Astrocyte (in vitro differentiated cells and primary cell): ENCODE results near the gene MKNK1. TPM values are rescaled to one million over a fixed set of nuclear protein-coding genes. Genes with fewer than 3 reads are reported as not detected.

Source experiments
- DNase-seq: peaks from one replicate; pipeline ENCODE4 v3.0.0-alpha.2; 2010; ENCODE audit warnings: low read depth
- FAIRE-seq: peaks from 2 replicates; lab custom pipeline; 2011; peaks lifted over from hg19 to GRCh38; lab: Jason Lieb, UNC
- H2AFZ ChIP-seq: 2 replicates; pipeline ENCODE4 v1.6.0; 2012; ENCODE audit warnings: low read depth, low read length, inconsistent platforms
- H3K27ac ChIP-seq: 2 replicates; pipeline ENCODE4 v1.5.1; 2011; ENCODE audit warnings: low read depth, low read length, inconsistent platforms
- H3K27me3 ChIP-seq: 2 replicates; pipeline ENCODE4 v1.6.0; 2011; ENCODE audit warnings: low read length, inconsistent platforms; ENCODE audit not compliant: insufficient read depth
- H3K36me3 ChIP-seq: 2 replicates; pipeline ENCODE4 v1.5.1; 2011; ENCODE audit warnings: low read length, inconsistent platforms; ENCODE audit not compliant: insufficient read depth
- H3K4me1 ChIP-seq: 2 replicates; pipeline ENCODE4 v1.5.1; 2011; ENCODE audit warnings: low read length, inconsistent platforms; ENCODE audit not compliant: insufficient read depth
- H3K4me2 ChIP-seq: 2 replicates; pipeline ENCODE4 v1.6.0; 2012; ENCODE audit warnings: low read length, inconsistent platforms
- H3K4me3 ChIP-seq: 2 replicates; pipeline ENCODE4 v1.5.1; 2011; ENCODE audit warnings: low read depth, mild to moderate bottlenecking, low read length, inconsistent platforms; ENCODE audit not compliant: insufficient read depth
- H3K79me2 ChIP-seq: 2 replicates; pipeline ENCODE4 v1.6.0; 2012; ENCODE audit warnings: mild to moderate bottlenecking, low read length, inconsistent platforms; ENCODE audit not compliant: insufficient read depth
- H3K9ac ChIP-seq: 2 replicates; pipeline ENCODE4 v1.6.0; 2012; ENCODE audit warnings: mild to moderate bottlenecking, low read length, inconsistent platforms
- H3K9me3 ChIP-seq: 2 replicates; pipeline ENCODE4 v1.5.1; 2012; ENCODE audit warnings: low read depth, mild to moderate bottlenecking, low read length, inconsistent platforms; ENCODE audit not compliant: insufficient read depth
- H4K20me1 ChIP-seq: 2 replicates; pipeline ENCODE4 v1.6.0; 2012; ENCODE audit warnings: low read length, inconsistent platforms; ENCODE audit not compliant: insufficient read depth
- H3K27ac Mint-ChIP-seq: one replicate; pipeline ENCODE4 v1.8.0; 2021; ENCODE audit warnings: mild to moderate bottlenecking, mixed read lengths; ENCODE audit not compliant: unreplicated experiment
- H3K27me3 Mint-ChIP-seq: one replicate; pipeline ENCODE4 v1.8.0; 2021; ENCODE audit warnings: low read depth, mixed read lengths; ENCODE audit not compliant: unreplicated experiment
- H3K36me3 Mint-ChIP-seq: one replicate; pipeline ENCODE4 v1.8.0; 2021; ENCODE audit warnings: low read depth, mixed read lengths; ENCODE audit not compliant: unreplicated experiment
- H3K4me1 Mint-ChIP-seq: one replicate; pipeline ENCODE4 v1.8.0; 2021; ENCODE audit warnings: low read depth, mixed read lengths; ENCODE audit not compliant: unreplicated experiment
- H3K4me3 Mint-ChIP-seq: one replicate; pipeline ENCODE4 v1.8.0; 2021; ENCODE audit warnings: mild to moderate bottlenecking, moderate library complexity, mixed read lengths; ENCODE audit not compliant: unreplicated experiment
- H3K9me3 Mint-ChIP-seq: one replicate; pipeline ENCODE4 v1.8.0; 2021; ENCODE audit warnings: mild to moderate bottlenecking, mixed read lengths; ENCODE audit not compliant: unreplicated experiment
- EZH2 ChIP-seq: IDR thresholded peaks from 2 replicates; pipeline ENCODE4 v1.6.1; 2012; ENCODE audit warnings: mild to moderate bottlenecking, low read length, inconsistent platforms; ENCODE audit not compliant: insufficient read depth
- total RNA-seq: library from RNA; stranded (reverse); gene quantifications from 2 replicates; pipeline ENCODE4 v1.2.1, GENCODE V29; 2021
- TF ChIP-seq, protein P1 (sequence below): IDR thresholded peaks from 2 replicates; pipeline ENCODE4 v1.5.1; 2011; ENCODE audit warnings: low read depth, mild to moderate bottlenecking, inconsistent platforms, low read length, moderate library complexity; ENCODE audit not compliant: insufficient read depth

Gene MKNK1
- total RNA-seq, 1 donor from 2014 or later = 26.9 TPM

DNA sequence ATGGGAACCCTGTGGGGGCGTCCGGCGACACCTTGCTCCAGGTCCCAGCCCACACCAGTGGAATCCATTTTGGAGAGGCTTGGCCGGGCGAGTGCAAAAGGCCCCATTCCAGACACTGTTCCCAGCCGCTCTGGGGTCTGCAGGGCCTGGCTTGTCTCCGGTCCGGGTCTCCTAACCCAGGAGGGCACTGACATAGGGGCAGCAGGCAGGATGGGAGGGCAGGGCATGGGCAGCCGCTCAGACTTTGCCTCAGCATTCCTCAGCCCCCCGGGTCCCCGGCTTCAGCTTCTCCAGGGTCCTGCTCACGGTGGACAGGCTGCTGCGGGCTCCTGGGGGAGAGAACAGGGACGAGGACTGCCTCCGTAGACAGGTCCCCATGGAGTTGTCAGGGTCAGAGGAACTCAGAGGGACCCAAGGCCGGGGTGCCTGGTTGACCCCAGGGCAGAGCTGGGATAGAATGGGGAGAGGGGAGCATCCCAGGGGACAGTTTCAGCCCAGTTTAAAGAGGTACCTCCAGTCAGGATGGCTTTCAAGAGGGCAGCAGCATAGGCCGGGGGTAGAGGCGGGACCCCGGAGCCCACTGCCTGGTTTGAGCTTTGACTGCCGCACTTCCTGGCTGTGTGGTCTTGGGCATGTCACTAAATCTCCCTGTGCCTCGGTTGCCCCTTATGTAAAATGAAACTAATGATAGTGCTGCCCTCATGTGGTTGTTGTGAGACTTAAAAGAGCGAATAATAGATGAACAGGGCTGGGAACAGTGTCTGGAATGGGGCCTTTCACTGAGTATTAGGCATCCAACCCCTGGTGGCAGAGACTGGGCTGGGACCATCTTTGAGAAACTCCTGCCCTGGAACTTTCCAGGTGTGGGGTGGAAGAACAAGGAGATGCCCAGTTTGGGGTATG, 56.3 kb downstream of the MKNK1 start:
- no peak overlapping the region for H3K4me3 Mint-ChIP-seq
- H3K27ac Mint-ChIP-seq = no peak overlapping the region
- Histone ChIP-seq H3K27me3 (peaks cover 50% of the 10 kb centered on the region), H3K79me2 (no peaks in the 10 kb centered on the region), H3K9me3 (no peaks in the 10 kb centered on the region), H3K36me3 (no peaks in the 10 kb centered on the region), H4K20me1 (no peaks in the 10 kb centered on the region), H3K9ac (no peak overlapping the region), H3K4me1 (no peaks in the 10 kb centered on the region), H3K4me3 (no peak overlapping the region), H3K4me2 (no peak overlapping the region), H2AFZ (no peak overlapping the region), H3K27ac (no peak overlapping the region)
- no peaks in the 10 kb centered on the region for H3K9me3 Mint-ChIP-seq
- H3K4me1 Mint-ChIP-seq = peaks cover 4% of the 10 kb centered on the region
- peaks cover 3% of the 10 kb centered on the region for H3K36me3 Mint-ChIP-seq
- peak; percentile 64 for FAIRE-seq
- no peak for TF ChIP-seq EZH2
- TF ChIP-seq, protein P1, sequence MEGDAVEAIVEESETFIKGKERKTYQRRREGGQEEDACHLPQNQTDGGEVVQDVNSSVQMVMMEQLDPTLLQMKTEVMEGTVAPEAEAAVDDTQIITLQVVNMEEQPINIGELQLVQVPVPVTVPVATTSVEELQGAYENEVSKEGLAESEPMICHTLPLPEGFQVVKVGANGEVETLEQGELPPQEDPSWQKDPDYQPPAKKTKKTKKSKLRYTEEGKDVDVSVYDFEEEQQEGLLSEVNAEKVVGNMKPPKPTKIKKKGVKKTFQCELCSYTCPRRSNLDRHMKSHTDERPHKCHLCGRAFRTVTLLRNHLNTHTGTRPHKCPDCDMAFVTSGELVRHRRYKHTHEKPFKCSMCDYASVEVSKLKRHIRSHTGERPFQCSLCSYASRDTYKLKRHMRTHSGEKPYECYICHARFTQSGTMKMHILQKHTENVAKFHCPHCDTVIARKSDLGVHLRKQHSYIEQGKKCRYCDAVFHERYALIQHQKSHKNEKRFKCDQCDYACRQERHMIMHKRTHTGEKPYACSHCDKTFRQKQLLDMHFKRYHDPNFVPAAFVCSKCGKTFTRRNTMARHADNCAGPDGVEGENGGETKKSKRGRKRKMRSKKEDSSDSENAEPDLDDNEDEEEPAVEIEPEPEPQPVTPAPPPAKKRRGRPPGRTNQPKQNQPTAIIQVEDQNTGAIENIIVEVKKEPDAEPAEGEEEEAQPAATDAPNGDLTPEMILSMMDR = peak; percentile 47
- H3K27me3 Mint-ChIP-seq = peaks cover 75% of the 10 kb centered on the region
- peak; percentile 23 for DNase-seq

DNA sequence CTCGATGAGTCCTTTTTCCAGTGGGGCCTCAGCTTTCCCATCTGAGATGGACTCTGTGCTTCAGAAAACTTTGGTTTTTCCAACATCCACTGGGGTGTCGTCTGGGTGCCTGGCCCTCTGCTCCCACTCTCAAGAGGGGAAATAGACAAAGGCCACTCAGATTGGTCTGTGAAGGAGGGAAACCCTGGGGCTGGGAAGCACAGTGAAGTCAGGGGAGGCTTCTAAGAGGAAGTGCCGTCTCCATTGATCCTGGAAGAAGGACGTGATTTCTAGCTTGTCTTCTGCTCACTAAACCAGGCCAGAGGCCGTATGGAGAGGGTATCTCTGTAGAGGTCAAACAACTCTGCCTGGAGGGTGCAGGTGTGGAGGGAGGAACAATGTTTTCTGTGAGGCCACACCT, 57.9 kb downstream of the MKNK1 start:
- Histone ChIP-seq H3K27me3 (peaks cover 53% of the 10 kb centered on the region), H3K9ac (no peak overlapping the region), H3K4me1 (no peaks in the 10 kb centered on the region), H3K27ac (no peak overlapping the region), H2AFZ (no peak overlapping the region), H3K36me3 (no peaks in the 10 kb centered on the region), H3K79me2 (no peaks in the 10 kb centered on the region), H3K4me2 (no peak overlapping the region), H3K4me3 (no peak overlapping the region), H4K20me1 (no peaks in the 10 kb centered on the region), H3K9me3 (no peaks in the 10 kb centered on the region)
- Mint-ChIP-seq H3K36me3 (peaks cover 2% of the 10 kb centered on the region), H3K27me3 (peaks cover 76% of the 10 kb centered on the region), H3K4me1 (peaks cover 4% of the 10 kb centered on the region), H3K27ac (no peak overlapping the region), H3K9me3 (peaks cover 1% of the 10 kb centered on the region), H3K4me3 (no peak overlapping the region)
- TF ChIP-seq, protein P1 = no peak
- no peak for TF ChIP-seq EZH2
- DNase-seq (no peak), FAIRE-seq (no peak)

DNA sequence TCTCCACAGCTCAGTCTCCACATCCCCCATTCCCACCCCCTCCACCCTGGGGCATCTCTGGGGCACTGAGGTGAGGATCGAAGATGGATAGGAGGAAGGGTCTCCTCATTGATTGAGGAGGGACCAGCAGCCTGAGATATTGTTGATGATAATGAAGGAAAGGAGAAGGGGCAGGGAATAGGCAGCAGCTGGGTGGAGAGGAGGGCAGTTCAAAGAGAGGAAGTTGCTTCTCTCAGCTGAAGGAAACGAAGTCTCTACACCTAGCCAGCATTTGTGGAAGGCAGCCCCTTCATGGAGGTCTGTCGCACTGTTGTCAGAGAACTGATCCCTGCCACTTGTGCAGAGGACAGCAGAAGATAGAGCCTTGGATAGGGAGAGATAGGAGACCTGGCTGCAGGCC, 58.3 kb downstream of the MKNK1 start:
- no peak for DNase-seq

More for the DNA sequence above, 58.3 kb downstream of the MKNK1 start:
- H3K36me3 Mint-ChIP-seq = peaks cover 2% of the 10 kb centered on the region
- no peak for FAIRE-seq
- no peaks in the 10 kb centered on the region for H4K20me1 ChIP-seq
- no peak overlapping the region for H3K27ac Mint-ChIP-seq
- peaks cover 1% of the 10 kb centered on the region for H3K9me3 Mint-ChIP-seq
- H3K27ac ChIP-seq = no peak overlapping the region
- H3K4me1 Mint-ChIP-seq = peaks cover 4% of the 10 kb centered on the region
- no peak overlapping the region for H3K9ac ChIP-seq
- H3K9me3 ChIP-seq = no peaks in the 10 kb centered on the region
- H3K4me1 ChIP-seq = no peaks in the 10 kb centered on the region
- H3K79me2 ChIP-seq = no peaks in the 10 kb centered on the region
- H3K36me3 ChIP-seq = no peaks in the 10 kb centered on the region
- no peak overlapping the region for H3K4me2 ChIP-seq
- no peak overlapping the region for H2AFZ ChIP-seq
- H3K27me3 ChIP-seq = peaks cover 53% of the 10 kb centered on the region
- H3K27me3 Mint-ChIP-seq = peaks cover 79% of the 10 kb centered on the region
- H3K4me3 ChIP-seq = no peak overlapping the region
- no peak overlapping the region for H3K4me3 Mint-ChIP-seq
- TF ChIP-seq, protein P1 = no peak
- no peak for TF ChIP-seq EZH2
